K562 (cell line): ENCODE results near the gene BCR. TPM values are rescaled to one million over a fixed set of nuclear protein-coding genes. Genes with fewer than 3 reads are reported as not detected.
"Not testable (repeated sequence)": the region's sequence is repeated elsewhere in the genome, so short reads cannot be mapped to it uniquely, and the experiment has no call there.

Experiments
- ATAC-seq: fragments of 200-7000 bp; cut with Tn5 transposase; 3 replicates; pipeline ENCODE4 v1.9.1; 2020; ENCODE audit warnings: moderate library complexity
- BruUV-seq: library from RNA; stranded (reverse); fragments of 400-500 nt; replicated peaks from 2 replicates; lab custom pipeline; 2021; lab: Mats Ljungman, UMichigan
- CTCF ChIA-PET: fragments of 300-600 bp; formaldehyde crosslinking; extraction: SDS; loops from one replicate; lab custom pipeline; 2021; ENCODE audit warnings: low intra/inter-chr PET ratio; lab: Yijun Ruan, JAX
- POLR2A ChIA-PET: fragments of 300-600, 350-650 bp; sonication (Branson Sonifier 250); formaldehyde crosslinking; extraction: SDS; loops from one replicate; lab custom pipeline; 2021; ENCODE audit warnings: antibody characterized with exemption, inconsistent platforms; lab: Yijun Ruan, JAX
- DNase-seq, 4 experiments: peaks; one replicate each; pipeline versions ENCODE4 v3.0.0 to v3.0.0-alpha.2; 2011 to 2018; ENCODE audit warnings: low spot score in 3 of 4, mixed read lengths in 3 of 4; ENCODE audit errors: extremely low read depth in 1 of 4
- FAIRE-seq: peaks from 2 replicates; lab custom pipeline; 2011; peaks lifted over from hg19 to GRCh38; lab: Jason Lieb, UNC
- H2AFZ ChIP-seq: 2 replicates; pipeline ENCODE4 v1.6.0; 2011; ENCODE audit warnings: low read depth, low read length, control low read depth, inconsistent platforms
- H3K27ac ChIP-seq: fragments of 200-600 bp; 3 replicates; pipeline ENCODE4 v1.8.0; 2011; ENCODE audit warnings: low read depth, mild to moderate bottlenecking, control low read depth, inconsistent platforms, low read length, moderate library complexity, mixed read lengths; ENCODE audit errors: extremely low read depth
- H3K27me3 ChIP-seq, 2 experiments: fragments of 300-600 bp in 1 of 2; 2 replicates in 1 of 2; 3 replicates in 1 of 2; pipeline versions ENCODE4 v1.6.0 to v1.8.0; 2011; ENCODE audit warnings: inconsistent platforms in 2 of 2, low read length in 2 of 2, mild to moderate bottlenecking in 1 of 2, mixed read lengths in 1 of 2, moderate library complexity in 1 of 2; ENCODE audit not compliant: control insufficient read depth in 2 of 2, insufficient read depth in 2 of 2
- H3K36me3 ChIP-seq: fragments of 300-600 bp; 3 replicates; pipeline ENCODE4 v1.8.0; 2011; ENCODE audit warnings: mild to moderate bottlenecking, low read length, inconsistent platforms; ENCODE audit not compliant: control insufficient read depth, insufficient read depth
- H3K4me1 ChIP-seq, 2 experiments: fragments of 200-600 bp in 1 of 2; replicated peaks in 1 of 2; 2 replicates in 1 of 2; 3 replicates in 1 of 2; pipeline versions ENCODE4 v1.5.1 to v1.8.0; 2011; ENCODE audit warnings: inconsistent platforms in 2 of 2, low read length in 2 of 2, mild to moderate bottlenecking in 1 of 2, mixed read lengths in 1 of 2, moderate library complexity in 1 of 2; ENCODE audit not compliant: control insufficient read depth in 2 of 2, insufficient read depth in 2 of 2
- H3K4me2 ChIP-seq: 2 replicates; pipeline ENCODE4 v1.6.1; 2011; ENCODE audit warnings: low read length, control low read depth, inconsistent platforms, mixed read lengths; ENCODE audit not compliant: insufficient read depth
- H3K4me3 ChIP-seq: fragments of 200-600 bp; sonication (generic), shearing (Covaris generic); 2 replicates; pipeline ENCODE4 v1.5.1; 2016; ENCODE audit warnings: control low read depth, inconsistent platforms
- H3K79me2 ChIP-seq: fragments of 200-600 bp; 3 replicates; pipeline ENCODE4 v1.8.0; 2011; ENCODE audit warnings: low read length, inconsistent platforms; ENCODE audit not compliant: control insufficient read depth, insufficient read depth
- H3K9ac ChIP-seq, 2 experiments: 2 replicates each; pipeline versions ENCODE4 v1.6.0 to v1.6.1; 2011; ENCODE audit warnings: low read depth in 2 of 2, low read length in 2 of 2, control low read depth in 1 of 2, inconsistent platforms in 1 of 2, mild to moderate bottlenecking in 1 of 2, mixed read lengths in 1 of 2; ENCODE audit not compliant: insufficient read depth in 1 of 2
- H3K9me1 ChIP-seq: one replicate; pipeline ENCODE4 v1.6.0; 2011; ENCODE audit warnings: inconsistent platforms, mild to moderate bottlenecking, low read length, moderate library complexity; ENCODE audit not compliant: control insufficient read depth, insufficient read depth
- H3K9me3 ChIP-seq: replicated peaks from 2 replicates; pipeline ENCODE4 v1.5.1; 2011; ENCODE audit warnings: low read depth, low read length, inconsistent platforms; ENCODE audit not compliant: control insufficient read depth, insufficient read depth
- H4K20me1 ChIP-seq: replicated peaks from 2 replicates; pipeline ENCODE4 v1.6.1; 2011; ENCODE audit warnings: low read length, inconsistent platforms, mixed read lengths; ENCODE audit not compliant: control insufficient read depth, insufficient read depth
- CBX2 ChIP-seq: fragments of 200-600 bp; sonication (generic); IDR thresholded peaks from one replicate; pipeline ENCODE4 v1.6.1; 2012; ENCODE audit warnings: mild to moderate bottlenecking, low read length, inconsistent platforms; ENCODE audit not compliant: insufficient read depth, poor library complexity, severe bottlenecking
- CCNT2 ChIP-seq: IDR thresholded peaks from 2 replicates; pipeline ENCODE4 v1.6.1; 2011; ENCODE audit warnings: borderline replicate concordance, low read depth, mild to moderate bottlenecking, moderate library complexity, mixed read lengths, low read length; ENCODE audit not compliant: insufficient read length; ENCODE audit errors: extremely low read depth
- CHD1 ChIP-seq: fragments of 200-600 bp; sonication (generic); IDR thresholded peaks from one replicate; pipeline ENCODE4 v1.6.1; 2012; ENCODE audit warnings: mild to moderate bottlenecking, moderate library complexity, low read length, inconsistent platforms
- FOXK1 ChIP-seq: sonication (generic); formaldehyde crosslinking; IDR thresholded peaks from 2 replicates; pipeline ENCODE4 v1.8.0; 2022; ENCODE audit warnings: missing genetic modification reagents, mild to moderate bottlenecking, borderline replicate concordance
- HDGF ChIP-seq: fragments of 450-650 bp; IDR thresholded peaks from 2 replicates; pipeline ENCODE4 v1.6.1; 2016
- MAZ ChIP-seq, 2 experiments: fragments of 450-650 bp in 1 of 2; sonication (generic) in 1 of 2; formaldehyde crosslinking; IDR thresholded peaks in 1 of 2; conservative IDR thresholded peaks in 1 of 2; 2 replicates each; pipeline versions ENCODE4 v1.4.0 to v1.5.0; 2020; ENCODE audit warnings: mild to moderate bottlenecking in 1 of 2, missing genetic modification reagents in 1 of 2
- PYGO2 ChIP-seq: fragments of 450-650 bp; IDR thresholded peaks from 2 replicates; pipeline ENCODE4 v1.6.1; 2016; ENCODE audit warnings: mild to moderate bottlenecking, missing genetic modification characterization, moderate library complexity, missing compliant biosample characterization
- RHOXF2B ChIP-seq: fragments of 250-450 bp; sonication (Bioruptor Pico); conservative IDR thresholded peaks from 2 replicates; pipeline ENCODE4 v1.5.1; 2021
- SUPT5H ChIP-seq: fragments of 450-650 bp; IDR thresholded peaks from 2 replicates; pipeline ENCODE4 v1.6.1; 2016
- ZBTB17 ChIP-seq: fragments of 450-650 bp; formaldehyde crosslinking; IDR thresholded peaks from 2 replicates; pipeline ENCODE4 v1.4.0; 2020; ENCODE audit warnings: mild to moderate bottlenecking
- ZFX ChIP-seq: sonication (generic); formaldehyde crosslinking; IDR thresholded peaks from 2 replicates; pipeline ENCODE4 v1.8.0; 2022; ENCODE audit warnings: mild to moderate bottlenecking, missing genetic modification reagents, moderate library complexity
- WGBS: fragments of 100-300 bp; shearing (Covaris generic); methylation state at CpG from one replicate; pipeline ENCODE4 v1.1.6; 2016; ENCODE audit warnings: low coverage, mixed read lengths; ENCODE audit not compliant: insufficient coverage; ENCODE audit errors: missing lambda C conversion rate; 5-methylcytosine and 5-hydroxymethylcytosine counted together
- in situ Hi-C: fragments of 300-500 bp; cut with MboI; formaldehyde crosslinking; loops from 4 replicates; pipeline ENCODE4 v1.15.0; 2018; ENCODE audit warnings: inconsistent platforms, mixed read lengths
- intact Hi-C: fragments of 100-400 bp; cut with micrococcal nuclease; formaldehyde crosslinking; loops from 2 replicates; pipeline ENCODE4 v1.14.2; 2022
- polyA plus RNA-seq, 8 experiments: library from polyadenylated mRNA; depleted of rRNA in 4 of 8; stranded (reverse) in 5 of 8; unstranded in 3 of 8; fragments of >200 nt; fragmentation: Nextera tagmentation in 2 of 8; fragmentation: Illumina TruSeq in 1 of 8; extraction: Ambion mirVana in 2 of 8; extraction: Trizol in 1 of 8; gene quantifications; 2 replicates each; pipeline versions ENCODE4 v1.2.1 to v1.2.3, GENCODE V29; 2011 to 2014; ENCODE audit warnings: inconsistent platforms in 1 of 8, missing spikeins in 1 of 8
- total RNA-seq, 7 experiments: library from RNA; depleted of rRNA in 6 of 7; stranded (reverse); fragments of >200 nt in 6 of 7; fragmentation: Illumina TruSeq in 2 of 7; extraction: Trizol in 2 of 7; gene quantifications; 2 replicates each; pipeline versions ENCODE4 v1.2.1 to v1.2.3, GENCODE V29; 2011 to 2021; ENCODE audit warnings: low replicate concordance in 1 of 7

The BCR gene
- total and polyA plus RNA-seq, 9 of the 15 experiments (the other 6 are each of a cell fraction or from before 2014, with no cell fraction given): 0.41 to 150 (median 45.6) TPM

DNA sequence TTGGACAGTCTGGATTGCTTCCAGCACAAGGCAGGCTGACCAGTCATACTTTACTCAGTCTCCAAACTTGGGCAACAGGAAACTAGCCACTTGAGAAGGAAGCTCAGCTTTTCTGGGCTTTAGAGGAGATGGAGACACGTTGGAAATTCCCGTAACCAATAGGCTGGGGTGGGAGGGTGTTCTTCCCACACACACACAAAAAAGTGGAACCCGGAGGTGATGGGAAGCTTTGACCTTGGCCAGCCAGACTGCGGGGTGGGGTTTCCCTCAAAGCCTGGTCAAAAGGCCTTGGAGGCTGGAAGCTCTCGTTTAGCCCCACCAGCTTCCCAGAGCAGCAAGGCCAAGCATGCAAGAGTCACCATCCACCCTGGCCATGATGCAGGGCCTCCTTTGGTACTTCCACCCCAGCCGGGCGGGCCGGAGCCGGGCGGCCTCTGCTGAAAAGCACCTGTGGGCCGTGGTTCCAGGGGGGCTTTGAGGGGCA is 126.2 kb downstream of the BCR start (continued):
- TF ChIP-seq MAZ (CRISPR knock-in tag; conservative IDR thresholded peaks at IDR 0.05 in 1 of 2, IDR thresholded peaks at IDR 0.05 in 1 of 2) (no peak), PYGO2 (no peak)

DNA sequence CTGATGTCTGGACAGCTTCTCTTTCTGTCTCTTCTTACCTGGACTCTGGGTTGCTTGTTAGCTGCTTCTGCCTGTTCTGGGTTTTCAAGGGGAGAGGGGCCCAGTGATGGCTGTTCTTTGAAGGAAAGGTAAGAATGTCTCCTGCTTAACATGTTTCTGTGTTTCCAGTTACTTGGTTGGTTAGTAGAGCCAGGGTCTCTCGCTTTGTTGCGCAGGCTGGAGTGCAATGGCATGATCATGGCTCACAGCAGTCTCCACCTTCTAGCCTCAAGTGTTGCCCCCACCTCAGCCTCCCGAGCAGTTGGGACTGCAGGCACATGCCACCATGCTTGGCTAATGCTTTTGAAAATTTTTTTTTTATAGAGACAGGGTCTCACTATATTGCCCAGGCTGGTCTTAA is 126.6 kb downstream of the BCR start:
- ChIA-PET CTCF (no interaction called here), POLR2A (no interaction called here)
- BruUV-seq: no TSS peak
- no peaks in the 10 kb centered on the region for H3K79me2 ChIP-seq
- no peak overlapping the region for H3K4me3 ChIP-seq
- TF ChIP-seq CBX2 (no peak), ZFX (CRISPR knock-in tag) (no peak), ZBTB17 (no peak), CCNT2 (no peak), FOXK1 (CRISPR knock-in tag) (no peak), CHD1 (no peak), SUPT5H (no peak), HDGF (no peak), RHOXF2B (CRISPR knock-in tag) (no peak)
- no peak overlapping the region for H3K9ac ChIP-seq
- no peaks in the 10 kb centered on the region for H3K36me3 ChIP-seq
- no peaks in the 10 kb centered on the region for H3K9me3 ChIP-seq
- ATAC-seq (no peak), FAIRE-seq (no peak), DNase-seq (no peak)
- H3K4me1 ChIP-seq: peaks cover 0 to 5% of the 10 kb centered on the region in 2 experiments; a peak in 2 of 5 replicates
- H3K4me2 ChIP-seq: no peak overlapping the region
- WGBS: 95% methylated on average over 3 of the region's 3 CpGs
- H3K27ac ChIP-seq: no peak overlapping the region
- intact Hi-C loops: no loop called here
- H2AFZ ChIP-seq: no peak overlapping the region
- in situ Hi-C loops: loop anchor here (10.0 to 25.0 kb wide), 2 partner anchors 78 to 555 kb away; partner anchors contain the start of gene SLC2A11
- H3K9me1 ChIP-seq: peaks cover 3% of the 10 kb centered on the region
- no peaks in the 10 kb centered on the region for H4K20me1 ChIP-seq
- H3K27me3 ChIP-seq: no peaks in the 10 kb centered on the region

DNA sequence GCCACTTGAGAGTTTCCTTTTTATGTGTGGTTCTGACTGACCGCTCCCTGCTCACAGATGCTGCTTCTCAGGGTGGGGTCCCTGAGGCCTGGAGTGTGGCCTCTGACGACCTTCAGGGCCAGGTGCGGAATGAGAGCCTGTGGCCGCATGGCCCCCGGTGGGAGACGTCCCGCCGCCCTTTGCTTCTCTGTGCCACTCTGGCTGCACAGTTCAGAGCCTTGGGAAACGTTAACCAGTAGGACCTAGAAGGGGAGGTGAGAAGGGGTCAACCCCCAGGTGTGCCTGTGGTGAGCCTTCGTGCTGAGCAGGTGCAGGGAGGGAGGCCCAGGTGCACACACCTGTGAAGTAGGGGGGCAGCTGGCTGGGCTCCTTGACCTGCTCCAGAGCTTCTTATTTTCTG is 127.2 kb downstream of the BCR start:
- WGBS: 7% methylated on average over 2 of the region's 10 CpGs
- H3K79me2 ChIP-seq, H3K4me3 ChIP-seq, BruUV-seq, ATAC-seq, H4K20me1 ChIP-seq, H2AFZ ChIP-seq, CTCF ChIA-PET, H3K27me3 ChIP-seq, intact Hi-C loops, DNase-seq, H3K9me1 ChIP-seq, H3K27ac ChIP-seq, H3K36me3 ChIP-seq, H3K9ac ChIP-seq, H3K4me2 ChIP-seq, POLR2A ChIA-PET, FAIRE-seq, H3K4me1 ChIP-seq, H3K9me3 ChIP-seq: not testable (repeated sequence)
- in situ Hi-C loops: loop anchor here (10.0 to 25.0 kb wide), 2 partner anchors 77 to 555 kb away; partner anchors contain the start of gene SLC2A11
